IMR-90 (cell line): ENCODE data around the gene RAB1B. TPM values are rescaled to one million over a fixed set of nuclear protein-coding genes. Genes with fewer than 3 reads are reported as not detected.

Experiments
- ATAC-seq: fragments of 200-7000 bp; cut with Tn5 transposase; 2 replicates; pipeline ENCODE4 v1.9.1; 2020; ENCODE audit warnings: low read depth, mild to moderate bottlenecking, moderate library complexity
- BruUV-seq: library from RNA; stranded (reverse); fragments of 400-500 nt; replicated peaks from 2 replicates; lab custom pipeline; 2021; lab: Mats Ljungman, UMichigan
- CTCF ChIA-PET: fragments of 300-600 bp; formaldehyde crosslinking; extraction: SDS; loops from one replicate; lab custom pipeline; 2021; ENCODE audit warnings: antibody characterized with exemption; lab: Yijun Ruan, JAX
- POLR2A ChIA-PET: fragments of 300-600 bp; sonication (Branson Sonifier 250); formaldehyde crosslinking; loops from one replicate; lab custom pipeline; 2022; ENCODE audit warnings: antibody characterized with exemption; ENCODE audit not compliant: unreplicated experiment; lab: Charles Lee
- DNase-seq: peaks from one replicate; pipeline ENCODE4 v3.0.0; 2013
- H2AFZ ChIP-seq: replicated peaks from 2 replicates; pipeline ENCODE3; 2013; ENCODE audit warnings: low read length, mild to moderate bottlenecking; ENCODE audit not compliant: poor library complexity
- H2AK5ac ChIP-seq: 2 replicates; pipeline ENCODE4 v1.6.1; 2013; ENCODE audit warnings: low read depth, low read length, inconsistent platforms
- H2AK9ac ChIP-seq: replicated peaks from 2 replicates; pipeline ENCODE3; 2013; ENCODE audit warnings: mild to moderate bottlenecking, low read depth, low read length, moderate library complexity; ENCODE audit not compliant: poor library complexity
- H2BK120ac ChIP-seq: 2 replicates; pipeline ENCODE4 v1.6.1; 2013; ENCODE audit warnings: low read depth, low read length, inconsistent platforms
- H2BK15ac ChIP-seq: 3 replicates; pipeline ENCODE4 v1.6.1; 2013; ENCODE audit warnings: low read depth, low read length, inconsistent platforms
- H2BK20ac ChIP-seq: 2 replicates; pipeline ENCODE4 v1.6.1; 2013; ENCODE audit warnings: low read depth, mild to moderate bottlenecking, inconsistent platforms, low read length, moderate library complexity
- H2BK5ac ChIP-seq: 2 replicates; pipeline ENCODE4 v1.6.1; 2013; ENCODE audit warnings: mild to moderate bottlenecking, low read depth, low read length, inconsistent platforms; ENCODE audit not compliant: poor library complexity, severe bottlenecking
- H3K14ac ChIP-seq: replicated peaks from 2 replicates; pipeline ENCODE4 v1.6.1; 2013; ENCODE audit warnings: low read depth, low read length, inconsistent platforms
- H3K18ac ChIP-seq: 2 replicates; pipeline ENCODE4 v1.6.1; 2013; ENCODE audit warnings: low read depth, low read length, control low read depth
- H3K23ac ChIP-seq: 2 replicates; pipeline ENCODE4 v1.6.1; 2013; ENCODE audit warnings: low read depth, low read length, inconsistent platforms
- H3K27ac ChIP-seq: 2 replicates; pipeline ENCODE4 v1.5.1; 2013; ENCODE audit warnings: mild to moderate bottlenecking, control low read depth, low read length; ENCODE audit not compliant: insufficient read depth
- H3K27me3 ChIP-seq: 2 replicates; pipeline ENCODE4 v1.6.1; 2013; ENCODE audit warnings: low read length; ENCODE audit not compliant: control insufficient read depth, insufficient read depth
- H3K36me3 ChIP-seq: 2 replicates; pipeline ENCODE4 v1.6.1; 2013; ENCODE audit warnings: low read length, mixed read lengths; ENCODE audit not compliant: control insufficient read depth, insufficient read depth
- H3K4ac ChIP-seq: 2 replicates; pipeline ENCODE4 v1.6.1; 2013; ENCODE audit warnings: low read depth, low read length, inconsistent platforms
- H3K4me1 ChIP-seq: 2 replicates; pipeline ENCODE4 v1.6.1; 2013; ENCODE audit warnings: low read length, mixed read lengths; ENCODE audit not compliant: control insufficient read depth, insufficient read depth
- H3K4me2 ChIP-seq: 2 replicates; pipeline ENCODE4 v1.6.1; 2013; ENCODE audit warnings: low read depth, mild to moderate bottlenecking, control low read depth, low read length, moderate library complexity
- H3K4me3 ChIP-seq: 2 replicates; pipeline ENCODE4 v1.5.1; 2013; ENCODE audit warnings: low read depth, mild to moderate bottlenecking, control low read depth, low read length, moderate library complexity; ENCODE audit not compliant: insufficient read depth
- H3K56ac ChIP-seq: 2 replicates; pipeline ENCODE4 v1.6.1; 2013; ENCODE audit warnings: low read length, inconsistent platforms; ENCODE audit not compliant: insufficient read depth; ENCODE audit errors: extremely low read depth
- H3K79me1 ChIP-seq, 2 experiments: 2 replicates each; pipeline ENCODE4 v1.6.1; 2013; ENCODE audit warnings: low read length in 2 of 2, inconsistent platforms in 1 of 2, low read depth in 1 of 2
- H3K9ac ChIP-seq: 2 replicates; pipeline ENCODE4 v1.6.1; 2013; ENCODE audit warnings: low read depth, low read length, control low read depth
- H3K9me1 ChIP-seq: 2 replicates; pipeline ENCODE4 v1.6.1; 2013; ENCODE audit warnings: low read length, inconsistent platforms; ENCODE audit not compliant: insufficient read depth
- H3K9me3 ChIP-seq: 2 replicates; pipeline ENCODE4 v1.6.1; 2013; ENCODE audit warnings: low read length; ENCODE audit not compliant: control insufficient read depth, insufficient read depth
- H4K20me1 ChIP-seq: 2 replicates; pipeline ENCODE4 v1.6.1; 2013; ENCODE audit warnings: low read length, inconsistent platforms; ENCODE audit not compliant: insufficient read depth
- H4K5ac ChIP-seq: 2 replicates; pipeline ENCODE4 v1.6.1; 2013; ENCODE audit warnings: mild to moderate bottlenecking, low read depth, low read length, control low read depth
- H4K8ac ChIP-seq, 2 experiments: 2 replicates each; pipeline ENCODE4 v1.6.1; 2013; ENCODE audit warnings: low read depth in 2 of 2, low read length in 2 of 2, control low read depth in 1 of 2, inconsistent platforms in 1 of 2
- H4K91ac ChIP-seq: 2 replicates; pipeline ENCODE4 v1.6.1; 2013; ENCODE audit warnings: low read depth, low read length, inconsistent platforms; ENCODE audit not compliant: insufficient read depth
- BHLHE40 ChIP-seq: fragments of 150-350 bp; IDR thresholded peaks from 2 replicates; pipeline ENCODE4 v1.6.1; 2016; ENCODE audit warnings: mild to moderate bottlenecking, low read depth, low read length
- CEBPB ChIP-seq: IDR thresholded peaks from 2 replicates; pipeline ENCODE4 v1.6.1; 2012; ENCODE audit warnings: low read depth, low read length, improper control_type of control experiment
- CHD1 ChIP-seq: IDR thresholded peaks from 2 replicates; pipeline ENCODE4 v1.6.1; 2012; ENCODE audit warnings: low read depth, low read length, improper control_type of control experiment
- ELK1 ChIP-seq: fragments of 150-350 bp; IDR thresholded peaks from 2 replicates; pipeline ENCODE4 v1.6.1; 2016; ENCODE audit warnings: low read depth, mild to moderate bottlenecking, low read length, moderate library complexity, borderline replicate concordance
- FOS ChIP-seq: fragments of 150-350 bp; IDR thresholded peaks from 2 replicates; pipeline ENCODE4 v1.6.1; 2016; ENCODE audit warnings: low read depth, low read length
- MAFK ChIP-seq: IDR thresholded peaks from 2 replicates; pipeline ENCODE4 v1.6.1; 2012; ENCODE audit warnings: low read depth, low read length, improper control_type of control experiment
- MAZ ChIP-seq: IDR thresholded peaks from 2 replicates; pipeline ENCODE4 v1.6.1; 2012; ENCODE audit warnings: low read depth, mild to moderate bottlenecking, low read length, improper control_type of control experiment, moderate library complexity, borderline replicate concordance
- MXI1 ChIP-seq: IDR thresholded peaks from 2 replicates; pipeline ENCODE4 v1.6.1; 2012; ENCODE audit warnings: low read depth, mild to moderate bottlenecking, low read length, moderate library complexity, borderline replicate concordance
- NFE2L2 ChIP-seq: fragments of 150-350 bp; IDR thresholded peaks from 2 replicates; pipeline ENCODE4 v1.6.1; 2016; ENCODE audit warnings: low read depth, mild to moderate bottlenecking, low read length
- POLR2A ChIP-seq: IDR thresholded peaks from 2 replicates; pipeline ENCODE4 v1.6.1; 2012; ENCODE audit warnings: mild to moderate bottlenecking, low read depth, low read length
- RAD21 ChIP-seq: IDR thresholded peaks from 2 replicates; pipeline ENCODE4 v1.6.1; 2012; ENCODE audit warnings: low read length, improper control_type of control experiment
- RCOR1 ChIP-seq: IDR thresholded peaks from 2 replicates; pipeline ENCODE4 v1.6.1; 2012; ENCODE audit warnings: mild to moderate bottlenecking, low read length, improper control_type of control experiment; ENCODE audit not compliant: insufficient replicate concordance
- RFX5 ChIP-seq: IDR thresholded peaks from 2 replicates; pipeline ENCODE4 v1.8.0; 2012; ENCODE audit warnings: low read depth, mild to moderate bottlenecking, low read length, moderate library complexity
- SMC3 ChIP-seq: fragments of 150-350 bp; IDR thresholded peaks from 2 replicates; pipeline ENCODE4 v1.6.1; 2016; ENCODE audit warnings: low read depth, mild to moderate bottlenecking, antibody characterized with exemption, low read length, moderate library complexity
- USF2 ChIP-seq: fragments of 150-350 bp; IDR thresholded peaks from 2 replicates; pipeline ENCODE4 v1.6.1; 2017; ENCODE audit warnings: mild to moderate bottlenecking, antibody characterized with exemption, low read length, low read depth
- WGBS, 2 experiments: methylation state at CpG; one replicate each; pipeline versions ENCODE4 v1.1.5 to v1.1.7; 2013; ENCODE audit warnings: missing lambda C conversion rate in 2 of 2; ENCODE audit not compliant: insufficient read length in 1 of 2; ENCODE audit errors: extremely low coverage in 2 of 2; 5-methylcytosine and 5-hydroxymethylcytosine counted together
- dilution Hi-C: fragments of 300-500 bp; cut with HindIII; formaldehyde crosslinking; loops from one replicate; pipeline ENCODE4 v1.14.3; 2018; ENCODE audit warnings: low sequenced_read_pairs; ENCODE audit not compliant: unreplicated experiment
- in situ Hi-C: fragments of 300-500 bp; cut with MboI; formaldehyde crosslinking; loops from 3 replicates; pipeline ENCODE4 v1.14.3; 2019; ENCODE audit warnings: low sequenced_read_pairs, inconsistent platforms, mixed read lengths
- intact Hi-C: fragments of 100-400 bp; cut with micrococcal nuclease; formaldehyde crosslinking; loops from 2 replicates; pipeline ENCODE4 v1.10.0; 2022
- polyA plus RNA-seq, 3 experiments: library from polyadenylated mRNA; depleted of rRNA; stranded (reverse); fragments of >200 nt; gene quantifications; 2 replicates each; pipeline ENCODE4 v1.2.3, GENCODE V29; 2012; ENCODE audit warnings: low replicate concordance in 1 of 3
- total RNA-seq: library from RNA; depleted of rRNA; stranded (reverse); fragments of >200 nt; gene quantifications from 2 replicates; pipeline ENCODE4 v1.2.3, GENCODE V29; 2012
- TF ChIP-seq, protein P1 (sequence below): conservative IDR thresholded peaks from 2 replicates; pipeline ENCODE4 v1.5.1; 2012; ENCODE audit warnings: mild to moderate bottlenecking, low read depth, low read length, improper control_type of control experiment

The RAB1B gene
- total and polyA plus RNA-seq, 2 of the 4 experiments (the other 2 are of a cell fraction): 83.7 to 248 TPM

DNA sequence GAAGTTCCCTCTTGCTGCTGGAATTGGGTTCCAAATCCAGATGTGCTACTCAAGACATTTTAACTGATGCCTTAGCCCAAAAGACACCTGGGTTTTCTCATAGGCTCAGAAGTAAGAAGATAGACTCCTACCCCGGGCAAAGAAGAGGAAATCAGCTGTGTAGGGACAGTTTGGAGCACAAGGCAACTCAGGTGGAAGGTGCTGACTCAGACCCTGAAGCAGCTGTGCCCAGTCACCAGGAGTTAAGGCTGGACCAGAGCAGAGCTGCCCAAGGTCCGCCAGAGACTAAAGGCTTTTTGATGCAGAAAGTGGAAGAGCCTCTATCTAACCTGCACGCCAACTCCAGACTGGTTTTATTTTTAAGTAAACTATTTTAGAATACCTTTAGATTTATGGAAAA is 20.6 kb upstream of the RAB1B start:
- dilution Hi-C loops (no loop called here), intact Hi-C loops (no loop called here), in situ Hi-C loops (no loop called here)
- no peaks in the 10 kb centered on the region for H3K4me1 ChIP-seq
- BruUV-seq: no TSS peak
- H2BK120ac ChIP-seq: no peak overlapping the region
- no peak overlapping the region for H3K4me2 ChIP-seq
- no peak overlapping the region for H2BK5ac ChIP-seq
- no peak overlapping the region for H3K9ac ChIP-seq
- no peaks in the 10 kb centered on the region; a peak in 1 of 4 replicates for H3K79me1 ChIP-seq
- H4K5ac ChIP-seq: no peak overlapping the region
- H3K27ac ChIP-seq: no peak overlapping the region
- H4K20me1 ChIP-seq: no peaks in the 10 kb centered on the region
- H2AK5ac ChIP-seq: no peak overlapping the region
- DNase-seq (no peak), ATAC-seq (no peak)
- TF ChIP-seq FOS (no peak), MAFK (no peak), SMC3 (no peak), USF2 (no peak), RFX5 (no peak), RCOR1 (no peak), NFE2L2 (no peak), CHD1 (no peak), POLR2A (no peak), RAD21 (no peak), BHLHE40 (no peak), MAZ (no peak), ELK1 (no peak), MXI1 (no peak), CEBPB (no peak)
- TF ChIP-seq, protein P1, sequence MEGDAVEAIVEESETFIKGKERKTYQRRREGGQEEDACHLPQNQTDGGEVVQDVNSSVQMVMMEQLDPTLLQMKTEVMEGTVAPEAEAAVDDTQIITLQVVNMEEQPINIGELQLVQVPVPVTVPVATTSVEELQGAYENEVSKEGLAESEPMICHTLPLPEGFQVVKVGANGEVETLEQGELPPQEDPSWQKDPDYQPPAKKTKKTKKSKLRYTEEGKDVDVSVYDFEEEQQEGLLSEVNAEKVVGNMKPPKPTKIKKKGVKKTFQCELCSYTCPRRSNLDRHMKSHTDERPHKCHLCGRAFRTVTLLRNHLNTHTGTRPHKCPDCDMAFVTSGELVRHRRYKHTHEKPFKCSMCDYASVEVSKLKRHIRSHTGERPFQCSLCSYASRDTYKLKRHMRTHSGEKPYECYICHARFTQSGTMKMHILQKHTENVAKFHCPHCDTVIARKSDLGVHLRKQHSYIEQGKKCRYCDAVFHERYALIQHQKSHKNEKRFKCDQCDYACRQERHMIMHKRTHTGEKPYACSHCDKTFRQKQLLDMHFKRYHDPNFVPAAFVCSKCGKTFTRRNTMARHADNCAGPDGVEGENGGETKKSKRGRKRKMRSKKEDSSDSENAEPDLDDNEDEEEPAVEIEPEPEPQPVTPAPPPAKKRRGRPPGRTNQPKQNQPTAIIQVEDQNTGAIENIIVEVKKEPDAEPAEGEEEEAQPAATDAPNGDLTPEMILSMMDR: no peak
- H4K8ac ChIP-seq: no peak overlapping the region
- H3K56ac ChIP-seq: no peak overlapping the region
- H3K4ac ChIP-seq: no peak overlapping the region
- H2BK15ac ChIP-seq: no peak overlapping the region
- H3K9me1 ChIP-seq: peaks cover 11% of the 10 kb centered on the region; the same call in 1 of the 2 replicates
- no peak overlapping the region for H2BK20ac ChIP-seq
- H3K36me3 ChIP-seq: peaks cover 24% of the 10 kb centered on the region
- no peak overlapping the region for H3K14ac ChIP-seq
- ChIA-PET POLR2A (no interaction called here), CTCF (no interaction called here)
- H3K4me3 ChIP-seq: no peak overlapping the region
- no peak overlapping the region for H2AFZ ChIP-seq
- H3K18ac ChIP-seq: no peak overlapping the region
- H4K91ac ChIP-seq: no peak overlapping the region
- H3K9me3 ChIP-seq: no peaks in the 10 kb centered on the region
- H3K27me3 ChIP-seq: no peaks in the 10 kb centered on the region
- WGBS, 2 experiments: no CpG with 5 or more reads among the region's 3 CpGs
- H3K23ac ChIP-seq: no peak overlapping the region
- no peak overlapping the region for H2AK9ac ChIP-seq
